Transverse colon (tissue), 4 donors: ENCODE measurements around the gene PHKA2.

Source experiments
- EP300 ChIP-seq: sonication (generic); formaldehyde crosslinking; IDR thresholded peaks from one replicate; pipeline ENCODE4 v1.6.1; 2017; ENCODE audit warnings: antibody characterized with exemption, low read depth
- POLR2A ChIP-seq: fragments of 450-650 bp; IDR thresholded peaks from one replicate; pipeline ENCODE4 v1.6.1; 2016; ENCODE audit warnings: antibody characterized with exemption, mild to moderate bottlenecking, moderate library complexity
- POLR2AphosphoS5 ChIP-seq, 3 donors: sonication (generic); formaldehyde crosslinking; IDR thresholded peaks; one replicate each; pipeline ENCODE4 v1.6.1; 2016; ENCODE audit warnings: antibody characterized with exemption in 3 of 3
- TF ChIP-seq, protein P1 (sequence below), 5 experiments: fragments of 200-600 bp in 3 of 5; fragments of 450-650 bp in 2 of 5; sonication (generic) in 3 of 5; IDR thresholded peaks; 1 replicate in 2 of 5; 2 replicates in 3 of 5; pipeline ENCODE4 v1.5.1; 2016 to 2017; ENCODE audit warnings: antibody characterized with exemption in 5 of 5, inconsistent platforms in 3 of 5, mild to moderate bottlenecking in 2 of 5, moderate library complexity in 1 of 5

DNA sequence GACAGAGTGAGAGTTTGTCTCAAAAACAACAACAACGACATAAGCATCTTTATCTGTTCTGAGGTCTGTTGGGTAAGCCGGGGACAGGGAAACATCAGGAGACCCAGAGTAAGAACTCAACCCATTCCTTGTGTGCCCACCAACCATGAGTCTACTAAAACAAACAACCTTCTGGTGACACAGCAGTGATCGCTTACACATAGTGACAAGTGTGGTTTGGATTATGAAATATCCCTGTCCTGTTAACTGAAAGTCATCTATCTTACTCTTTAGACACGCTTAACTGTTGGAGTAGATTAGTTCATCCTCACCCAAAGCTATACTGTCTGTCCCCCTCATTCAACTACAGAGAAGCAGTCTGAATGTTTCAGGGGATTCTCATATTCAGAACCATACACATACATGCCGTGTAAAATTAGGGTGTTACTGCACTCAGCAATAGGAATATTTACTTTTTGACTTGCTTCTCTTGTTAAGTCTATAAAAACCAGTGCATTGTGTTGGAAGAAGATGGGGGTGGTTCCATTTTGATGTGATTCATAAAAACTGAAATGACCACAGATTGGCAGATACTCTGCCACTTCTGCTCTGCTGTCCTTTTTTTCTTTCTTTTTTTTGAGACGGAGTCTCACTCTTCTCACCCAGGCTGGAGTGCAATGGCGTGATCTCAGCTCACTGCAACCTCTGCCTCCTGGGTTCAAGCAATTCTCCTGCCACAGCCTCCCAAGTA, 27.4 kb downstream of the PHKA2 start:
- TF ChIP-seq, protein P1, sequence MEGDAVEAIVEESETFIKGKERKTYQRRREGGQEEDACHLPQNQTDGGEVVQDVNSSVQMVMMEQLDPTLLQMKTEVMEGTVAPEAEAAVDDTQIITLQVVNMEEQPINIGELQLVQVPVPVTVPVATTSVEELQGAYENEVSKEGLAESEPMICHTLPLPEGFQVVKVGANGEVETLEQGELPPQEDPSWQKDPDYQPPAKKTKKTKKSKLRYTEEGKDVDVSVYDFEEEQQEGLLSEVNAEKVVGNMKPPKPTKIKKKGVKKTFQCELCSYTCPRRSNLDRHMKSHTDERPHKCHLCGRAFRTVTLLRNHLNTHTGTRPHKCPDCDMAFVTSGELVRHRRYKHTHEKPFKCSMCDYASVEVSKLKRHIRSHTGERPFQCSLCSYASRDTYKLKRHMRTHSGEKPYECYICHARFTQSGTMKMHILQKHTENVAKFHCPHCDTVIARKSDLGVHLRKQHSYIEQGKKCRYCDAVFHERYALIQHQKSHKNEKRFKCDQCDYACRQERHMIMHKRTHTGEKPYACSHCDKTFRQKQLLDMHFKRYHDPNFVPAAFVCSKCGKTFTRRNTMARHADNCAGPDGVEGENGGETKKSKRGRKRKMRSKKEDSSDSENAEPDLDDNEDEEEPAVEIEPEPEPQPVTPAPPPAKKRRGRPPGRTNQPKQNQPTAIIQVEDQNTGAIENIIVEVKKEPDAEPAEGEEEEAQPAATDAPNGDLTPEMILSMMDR (IDR thresholded peaks at IDR 0.05) = no peak
- TF ChIP-seq POLR2A = no peak
- TF ChIP-seq EP300 = no peak
- no peak for TF ChIP-seq POLR2AphosphoS5 (IDR thresholded peaks at IDR 0.05)
